Neural cell (in vitro differentiated cells): ENCODE measurements around the gene DHX15.

Source experiments
- EP300 ChIP-seq: fragments of 450-650 bp; conservative IDR thresholded peaks from 2 replicates; pipeline ENCODE4 v1.6.1; 2014; ENCODE audit warnings: antibody characterized with exemption, mild to moderate bottlenecking, moderate library complexity; ENCODE audit not compliant: poor library complexity, severe bottlenecking
- MXI1 ChIP-seq: fragments of 450-650 bp; conservative IDR thresholded peaks from 2 replicates; pipeline ENCODE4 v1.6.1; 2014; ENCODE audit warnings: antibody characterized with exemption, mild to moderate bottlenecking; ENCODE audit not compliant: poor library complexity, severe bottlenecking
- TF ChIP-seq, protein P1 (sequence below): IDR thresholded peaks from 2 replicates; pipeline ENCODE4 v1.6.1; 2012; ENCODE audit warnings: borderline replicate concordance
- TF ChIP-seq, protein P2 (sequence below): fragments of 450-650 bp; IDR thresholded peaks from 2 replicates; pipeline ENCODE4 v1.5.1; 2014; ENCODE audit warnings: antibody characterized with exemption, mild to moderate bottlenecking, moderate library complexity; ENCODE audit not compliant: poor library complexity, severe bottlenecking

DNA sequence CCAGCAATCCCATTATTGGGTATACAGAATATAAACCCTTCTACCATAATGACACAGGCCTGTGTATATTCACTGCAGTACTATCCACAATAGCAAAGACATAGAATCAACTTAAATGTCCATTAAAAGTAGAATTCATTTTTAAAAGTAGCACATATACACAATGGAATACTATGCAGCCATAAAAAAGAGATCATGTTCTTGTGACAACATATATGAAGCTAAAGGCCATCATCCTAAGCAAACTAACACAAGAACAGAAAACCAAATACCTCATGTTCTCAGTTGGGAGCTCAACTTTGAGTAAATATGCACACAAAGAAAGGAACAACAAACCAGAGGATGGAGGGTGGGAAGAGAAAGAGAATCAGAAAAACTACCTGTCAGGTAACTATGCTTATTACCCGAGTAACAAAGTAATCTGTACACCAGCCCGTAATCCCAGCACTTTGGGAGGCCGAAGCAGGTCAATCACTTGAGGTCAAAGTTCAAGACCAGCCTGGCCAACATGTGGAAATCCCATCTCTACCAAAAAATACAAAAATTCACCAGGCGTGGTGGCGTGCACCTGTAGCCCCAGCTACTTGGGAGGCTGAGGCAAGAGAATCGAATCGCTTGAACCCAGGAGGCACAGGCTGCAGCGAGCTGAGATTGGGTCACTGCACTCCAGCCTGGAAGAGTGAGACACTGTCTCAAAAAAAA is 22.8 kb downstream of the DHX15 start:
- TF ChIP-seq EP300 (no peak), MXI1 (no peak)
- TF ChIP-seq, protein P1, sequence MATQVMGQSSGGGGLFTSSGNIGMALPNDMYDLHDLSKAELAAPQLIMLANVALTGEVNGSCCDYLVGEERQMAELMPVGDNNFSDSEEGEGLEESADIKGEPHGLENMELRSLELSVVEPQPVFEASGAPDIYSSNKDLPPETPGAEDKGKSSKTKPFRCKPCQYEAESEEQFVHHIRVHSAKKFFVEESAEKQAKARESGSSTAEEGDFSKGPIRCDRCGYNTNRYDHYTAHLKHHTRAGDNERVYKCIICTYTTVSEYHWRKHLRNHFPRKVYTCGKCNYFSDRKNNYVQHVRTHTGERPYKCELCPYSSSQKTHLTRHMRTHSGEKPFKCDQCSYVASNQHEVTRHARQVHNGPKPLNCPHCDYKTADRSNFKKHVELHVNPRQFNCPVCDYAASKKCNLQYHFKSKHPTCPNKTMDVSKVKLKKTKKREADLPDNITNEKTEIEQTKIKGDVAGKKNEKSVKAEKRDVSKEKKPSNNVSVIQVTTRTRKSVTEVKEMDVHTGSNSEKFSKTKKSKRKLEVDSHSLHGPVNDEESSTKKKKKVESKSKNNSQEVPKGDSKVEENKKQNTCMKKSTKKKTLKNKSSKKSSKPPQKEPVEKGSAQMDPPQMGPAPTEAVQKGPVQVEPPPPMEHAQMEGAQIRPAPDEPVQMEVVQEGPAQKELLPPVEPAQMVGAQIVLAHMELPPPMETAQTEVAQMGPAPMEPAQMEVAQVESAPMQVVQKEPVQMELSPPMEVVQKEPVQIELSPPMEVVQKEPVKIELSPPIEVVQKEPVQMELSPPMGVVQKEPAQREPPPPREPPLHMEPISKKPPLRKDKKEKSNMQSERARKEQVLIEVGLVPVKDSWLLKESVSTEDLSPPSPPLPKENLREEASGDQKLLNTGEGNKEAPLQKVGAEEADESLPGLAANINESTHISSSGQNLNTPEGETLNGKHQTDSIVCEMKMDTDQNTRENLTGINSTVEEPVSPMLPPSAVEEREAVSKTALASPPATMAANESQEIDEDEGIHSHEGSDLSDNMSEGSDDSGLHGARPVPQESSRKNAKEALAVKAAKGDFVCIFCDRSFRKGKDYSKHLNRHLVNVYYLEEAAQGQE = no peak
- TF ChIP-seq, protein P2, sequence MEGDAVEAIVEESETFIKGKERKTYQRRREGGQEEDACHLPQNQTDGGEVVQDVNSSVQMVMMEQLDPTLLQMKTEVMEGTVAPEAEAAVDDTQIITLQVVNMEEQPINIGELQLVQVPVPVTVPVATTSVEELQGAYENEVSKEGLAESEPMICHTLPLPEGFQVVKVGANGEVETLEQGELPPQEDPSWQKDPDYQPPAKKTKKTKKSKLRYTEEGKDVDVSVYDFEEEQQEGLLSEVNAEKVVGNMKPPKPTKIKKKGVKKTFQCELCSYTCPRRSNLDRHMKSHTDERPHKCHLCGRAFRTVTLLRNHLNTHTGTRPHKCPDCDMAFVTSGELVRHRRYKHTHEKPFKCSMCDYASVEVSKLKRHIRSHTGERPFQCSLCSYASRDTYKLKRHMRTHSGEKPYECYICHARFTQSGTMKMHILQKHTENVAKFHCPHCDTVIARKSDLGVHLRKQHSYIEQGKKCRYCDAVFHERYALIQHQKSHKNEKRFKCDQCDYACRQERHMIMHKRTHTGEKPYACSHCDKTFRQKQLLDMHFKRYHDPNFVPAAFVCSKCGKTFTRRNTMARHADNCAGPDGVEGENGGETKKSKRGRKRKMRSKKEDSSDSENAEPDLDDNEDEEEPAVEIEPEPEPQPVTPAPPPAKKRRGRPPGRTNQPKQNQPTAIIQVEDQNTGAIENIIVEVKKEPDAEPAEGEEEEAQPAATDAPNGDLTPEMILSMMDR = no peak
